ENCODE results near the gene HOXB4.
A peak's percentile ranks its signal among the peaks of the same experiment; 100 is the strongest.

HOXB4 gene

GRCh38 chr17:48588528-48588927, 10.4 kb upstream of the HOXB4 start:
- no peak for DNase-seq

- no peak for DNase-seq
These were observed 9.9 kb upstream of the HOXB4 start for GRCh38 chr17:48588074-48588415.

GRCh38 chr17:48587276-48588073, 9.3 kb upstream of the HOXB4 start:
- no peak for DNase-seq

DNA sequence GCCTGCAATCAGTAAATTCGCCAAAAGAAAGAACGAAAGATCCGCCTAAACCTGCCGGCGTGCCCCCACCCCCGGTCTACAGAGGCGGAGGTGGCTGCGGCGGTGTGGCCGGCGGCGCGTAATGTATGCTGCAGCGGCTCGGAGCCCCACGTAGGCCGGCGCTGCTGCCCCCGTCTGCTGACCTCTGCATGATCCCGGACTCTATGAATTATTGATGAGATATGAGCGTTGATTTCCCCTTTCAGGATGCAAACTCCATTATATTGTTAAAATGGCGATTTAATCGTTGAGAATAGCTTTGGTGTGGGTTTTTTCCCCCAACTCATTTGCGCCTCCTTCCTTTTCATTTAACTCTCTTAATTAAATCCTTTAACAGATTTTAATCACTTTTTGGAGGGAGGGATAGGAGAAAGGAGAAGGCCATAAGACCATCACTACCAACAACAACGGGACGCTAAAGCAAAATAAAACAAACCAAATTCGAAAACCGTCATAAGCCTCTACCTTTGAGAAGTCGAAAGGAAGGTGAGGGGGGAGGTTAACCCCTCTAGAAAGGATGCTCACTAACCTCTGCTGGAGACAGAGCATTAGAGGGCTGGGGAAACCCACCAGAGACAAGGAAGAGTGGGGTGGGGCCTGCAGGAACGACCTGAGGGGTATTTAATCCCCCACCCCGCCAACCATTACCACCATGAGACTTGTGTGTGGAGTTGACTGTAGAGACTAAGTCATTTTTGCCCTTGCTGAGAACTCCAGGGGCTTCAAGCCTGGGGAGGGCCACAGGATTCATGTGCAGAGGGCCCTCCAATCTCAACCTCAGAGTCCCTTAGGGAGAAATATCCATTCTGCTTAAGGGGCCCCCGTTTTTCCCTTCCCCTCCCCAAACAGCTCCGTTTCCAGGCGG, 8.5 kb upstream of the HOXB4 start:
- DNase-seq: no peak

GRCh38 chr17:48584223-48584741, 6.1 kb upstream of the HOXB4 start:
- no peak for DNase-seq

GRCh38 chr17:48583708-48584222, 5.6 kb upstream of the HOXB4 start:
- DNase-seq: no peak

DNA sequence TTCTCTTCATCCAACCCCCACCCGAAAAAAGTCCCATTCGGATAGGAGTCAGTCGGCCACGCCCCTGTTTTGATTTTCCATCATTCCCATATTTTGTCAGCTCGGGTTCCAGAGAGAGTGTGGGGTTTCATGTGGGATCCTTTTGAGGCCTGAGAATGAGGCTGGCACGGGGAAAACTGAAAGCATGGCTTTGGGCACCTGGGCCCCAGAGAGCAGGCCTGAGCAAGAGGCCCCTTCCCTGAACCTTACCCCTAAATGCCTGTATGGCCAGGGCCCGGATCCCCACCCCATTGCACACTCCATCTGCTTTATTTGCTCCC, 4.6 kb upstream of the HOXB4 start:
- no peak for DNase-seq

- no peak for DNase-seq
These were observed 1.8 kb upstream of the HOXB4 start for GRCh38 chr17:48579760-48580554.

- no peak for DNase-seq
These were observed 1.3 kb upstream of the HOXB4 start for GRCh38 chr17:48579471-48579759.

DNA sequence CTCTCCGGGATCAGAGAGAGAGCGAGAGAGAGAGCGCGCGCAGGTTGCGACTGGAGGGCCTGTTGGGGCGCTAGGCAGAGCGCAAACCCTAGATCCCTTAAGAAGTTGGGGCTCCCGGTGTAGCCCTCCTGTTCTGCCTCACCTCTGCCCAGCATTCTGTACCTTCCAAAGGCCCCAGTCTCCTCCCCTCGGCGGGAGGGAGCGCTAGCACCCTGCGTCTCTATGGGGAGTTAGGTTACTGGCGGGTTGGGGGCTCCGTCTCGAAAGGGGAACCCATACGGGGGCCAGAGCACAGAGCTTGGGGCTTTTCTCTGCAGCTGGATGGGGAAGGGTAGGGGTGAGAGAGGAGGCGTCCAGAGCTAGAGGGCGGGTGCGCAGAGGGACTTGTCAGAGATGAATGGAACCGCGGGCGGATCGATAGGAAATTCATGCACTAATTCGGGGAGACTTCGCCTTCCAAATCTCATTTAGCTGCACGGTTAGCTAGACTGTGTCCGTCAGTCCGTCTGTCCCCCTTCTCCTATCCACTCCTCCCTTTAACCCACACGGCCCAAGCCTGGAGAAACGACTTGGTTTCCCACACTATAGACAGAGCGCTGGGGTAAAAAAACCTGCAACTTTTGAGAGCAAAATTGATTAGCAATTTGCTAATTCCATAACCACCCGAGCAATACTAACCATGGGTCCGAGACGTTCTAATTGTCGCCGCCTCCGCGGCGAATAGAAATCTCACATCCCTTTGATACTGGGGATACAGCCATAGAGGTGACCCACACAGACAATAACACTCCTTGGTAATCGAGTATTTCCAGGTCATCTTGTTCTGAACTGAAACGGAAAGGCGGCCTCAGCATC, 693 bp upstream of the HOXB4 start:
- DNase-seq: peak; percentile 82

DNA sequence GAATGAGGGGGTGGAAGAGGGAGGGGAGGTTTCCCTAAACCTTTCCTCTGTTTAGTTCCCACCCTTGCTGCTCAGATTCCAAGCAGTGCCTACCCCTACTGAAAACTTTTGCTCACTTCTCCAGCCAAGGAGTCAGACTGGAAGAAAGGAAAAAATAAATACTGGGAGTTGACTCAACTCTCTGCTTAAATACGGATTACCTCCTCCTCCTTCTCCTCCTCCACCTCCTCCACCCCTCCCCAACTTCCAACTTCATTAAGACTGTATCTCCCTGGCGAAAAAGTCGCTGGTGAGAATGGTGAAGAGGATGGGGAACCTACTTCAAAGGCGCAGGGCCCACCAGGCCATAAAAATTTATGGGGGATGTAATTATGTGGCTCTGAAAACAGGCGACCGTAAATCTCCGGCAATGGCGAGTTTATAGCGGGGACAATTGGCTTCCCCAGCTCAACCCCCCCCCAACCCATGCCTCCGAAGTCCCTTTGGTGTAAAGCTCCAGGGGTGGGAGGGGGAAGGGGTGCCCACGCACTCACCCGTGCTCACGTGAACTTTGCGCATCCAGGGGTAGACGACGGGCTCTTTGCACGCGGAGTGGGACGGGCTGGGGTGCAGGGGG, 712 bp downstream of the HOXB4 start:
- DNase-seq: no peak

DNA sequence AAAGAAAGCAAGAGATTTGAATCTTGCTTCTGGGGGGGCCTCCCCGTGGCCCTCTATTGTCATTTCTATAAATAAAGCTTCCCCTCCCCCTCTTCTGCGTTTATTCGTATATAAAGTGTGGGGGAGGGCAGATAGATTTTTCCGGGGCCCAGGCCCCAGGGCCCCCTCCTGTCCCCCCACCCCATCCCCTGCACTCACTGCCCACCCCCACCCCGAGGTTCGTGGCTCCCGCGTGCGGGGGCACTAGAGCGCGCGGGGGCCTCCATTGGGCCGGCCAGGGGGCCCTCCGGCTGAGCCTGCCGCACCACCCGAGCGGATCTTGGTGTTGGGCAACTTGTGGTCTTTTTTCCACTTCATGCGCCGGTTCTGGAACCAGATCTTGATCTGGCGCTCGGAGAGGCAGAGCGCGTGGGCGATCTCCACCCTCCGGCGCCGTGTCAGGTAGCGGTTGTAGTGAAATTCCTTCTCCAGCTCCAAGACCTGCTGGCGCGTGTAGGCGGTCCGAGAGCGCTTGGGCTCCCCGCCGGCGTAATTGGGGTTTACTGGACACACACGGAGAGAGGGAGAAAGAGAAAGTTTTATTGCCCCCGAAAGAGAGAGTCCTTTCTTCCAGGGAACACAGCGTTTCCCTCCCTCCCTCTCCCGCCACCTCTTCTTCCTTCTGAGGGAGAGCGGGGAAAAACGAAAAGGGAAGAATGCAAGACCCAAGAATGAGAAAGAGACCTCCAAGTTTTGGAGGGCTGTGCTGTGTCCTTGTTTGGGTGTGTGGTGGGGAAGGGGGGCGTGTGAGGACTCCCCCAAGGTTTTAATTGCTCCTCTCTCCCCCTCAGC, 1.5 kb downstream of the HOXB4 start:
- DNase-seq: no peak

DNA sequence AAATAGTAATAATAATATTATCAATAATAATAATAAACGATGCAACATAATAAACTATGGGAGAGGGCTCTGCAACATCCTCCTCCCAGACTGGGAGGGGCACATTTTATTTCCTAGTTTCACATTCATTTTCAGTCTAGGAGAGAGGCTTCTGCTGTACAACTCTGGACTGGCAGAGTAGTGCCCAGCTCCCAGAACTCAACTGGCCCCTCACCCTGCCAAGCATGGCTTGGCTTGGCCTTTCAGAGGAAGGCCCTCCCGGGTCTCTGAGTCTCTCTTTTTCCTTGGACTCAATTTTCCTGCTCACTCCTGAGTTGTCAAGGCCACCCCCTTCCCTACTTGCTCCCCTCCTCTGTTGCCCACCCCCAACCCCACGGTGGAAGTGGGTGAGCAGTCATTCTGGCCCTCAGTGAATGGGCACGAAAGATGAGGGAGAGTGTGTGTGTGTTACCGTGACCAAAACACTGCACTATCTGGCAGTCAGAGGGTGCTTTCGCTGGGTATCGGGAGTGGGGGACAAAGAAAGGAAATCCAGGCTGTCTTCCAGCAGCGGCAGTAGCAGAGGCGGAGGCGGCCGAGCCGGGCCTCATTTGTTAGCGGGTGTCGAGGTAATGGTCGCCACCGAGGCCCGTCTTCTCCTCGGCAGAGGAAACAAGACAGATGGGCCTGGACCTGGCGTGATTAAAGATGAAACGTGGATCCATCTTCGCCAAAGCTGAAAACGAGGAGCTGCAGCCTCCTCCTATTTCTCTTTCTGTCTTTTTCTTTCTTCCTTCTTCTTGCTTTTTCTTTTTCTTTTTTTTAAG, 2.3 kb downstream of the HOXB4 start:
- no peak for DNase-seq

- no peak for DNase-seq
These were observed 3.0 kb downstream of the HOXB4 start for GRCh38 chr17:48575066-48575582.

DNA sequence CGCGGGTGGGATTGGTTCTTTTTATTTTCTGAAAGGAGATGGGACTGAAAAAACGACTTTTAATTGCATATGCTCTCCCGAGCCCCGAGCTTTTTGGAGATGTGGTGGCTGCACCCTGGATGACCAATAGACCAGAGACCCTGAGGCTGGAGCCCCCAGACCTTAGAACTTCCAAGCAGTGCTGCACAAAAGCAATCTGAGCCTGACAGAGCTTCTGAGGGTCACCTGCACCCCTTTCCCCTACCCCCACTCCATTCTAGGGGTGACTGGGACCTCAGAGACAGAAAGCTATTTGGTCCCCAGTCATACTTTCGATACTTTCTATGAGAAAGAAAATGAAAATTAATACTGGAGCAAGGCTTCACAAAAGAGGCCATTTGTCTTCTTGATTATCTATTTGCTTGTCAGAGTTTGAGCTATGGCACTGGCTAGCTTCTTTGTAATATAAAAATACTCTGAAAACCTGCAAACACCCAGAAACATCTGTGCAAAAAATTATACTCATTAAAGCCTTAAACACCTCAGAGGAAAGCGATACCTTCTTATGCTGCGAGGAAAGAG, 3.6 kb downstream of the HOXB4 start:
- no peak for DNase-seq

GRCh38 chr17:48571826-48572417, 6.2 kb downstream of the HOXB4 start:
- no peak for DNase-seq

DNA sequence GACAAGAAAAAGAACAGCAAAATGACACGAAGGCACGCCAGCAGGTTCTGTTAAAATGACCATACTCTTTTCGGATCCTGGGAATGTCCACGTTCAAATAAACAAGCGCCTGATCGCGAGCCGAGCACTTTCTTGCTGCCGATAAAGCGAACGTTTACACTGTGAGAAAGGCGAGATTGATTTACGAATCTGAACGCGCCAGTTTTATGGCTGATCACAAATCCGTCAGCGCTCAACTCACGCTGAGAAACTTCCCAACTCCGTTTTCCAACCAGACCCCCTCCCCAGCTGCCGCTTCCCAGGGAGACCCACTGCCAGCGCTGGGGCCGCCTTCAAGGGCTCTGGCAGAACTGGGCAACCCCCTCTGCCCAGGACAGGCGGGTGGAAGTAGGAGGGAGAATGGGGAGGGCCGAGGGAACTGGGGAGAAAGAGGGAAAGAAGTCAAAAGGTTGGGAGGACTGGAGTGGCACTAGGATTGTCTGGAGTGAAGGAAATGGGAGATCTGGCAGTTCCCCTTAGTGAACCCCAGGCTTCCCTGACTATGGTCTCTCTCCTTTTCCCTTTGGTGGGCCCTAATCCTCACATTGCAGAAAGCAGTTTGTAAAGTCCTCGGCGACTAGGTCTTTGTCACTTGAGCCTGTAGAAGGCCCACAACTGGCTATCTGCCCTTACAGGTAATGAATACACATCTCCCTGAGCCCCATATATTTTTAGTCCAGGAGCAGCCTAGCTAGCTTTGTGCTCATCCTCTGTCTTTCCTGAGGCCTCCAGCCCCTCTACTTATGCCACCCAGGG, 6.9 kb downstream of the HOXB4 start:
- DNase-seq: no peak

Measured in activated CD8-positive, alpha-beta memory T cell treated with anti-CD3 and anti-CD28 coated beads for 24 hours (primary cell).